ENCODE results near the gene PGM2L1. TPM values are rescaled to one million over a fixed set of nuclear protein-coding genes. Genes with fewer than 3 reads are reported as not detected.
"Not testable (repeated sequence)": the region's sequence is repeated elsewhere in the genome, so short reads cannot be mapped to it uniquely, and the experiment has no call there.

Gene PGM2L1
- polyA plus RNA-seq, 4 donors: 3.7 to 4.3 (median 4.0) TPM

- no peak for DNase-seq (ENCODE audit: low read depth in 4 of 4, low spot score in 3 of 4)
Measured at GRCh38 chr11:74403607-74404321, 5.5 kb upstream of the PGM2L1 start.

- no peak for DNase-seq (ENCODE audit: low read depth in 4 of 4, low spot score in 3 of 4)
Measured at GRCh38 chr11:74400606-74401005, 2.4 kb upstream of the PGM2L1 start.

- DNase-seq (ENCODE audit: low read depth in 4 of 4, low spot score in 3 of 4): peak in 1 of 4 donors; percentile 11
Measured at GRCh38 chr11:74397501-74398243, 561 bp downstream of the PGM2L1 start.

GRCh38 chr11:74392256-74392655 lies 6.0 kb downstream of the PGM2L1 start:
- no peak for DNase-seq (ENCODE audit: low read depth in 4 of 4, low spot score in 3 of 4)

- DNase-seq (ENCODE audit: low read depth in 4 of 4, low spot score in 3 of 4): no peak
Measured at GRCh38 chr11:74391193-74391592, 7.0 kb downstream of the PGM2L1 start.

- DNase-seq (ENCODE audit: low read depth in 4 of 4, low spot score in 3 of 4): no peak
Measured at GRCh38 chr11:74390697-74391096, 7.5 kb downstream of the PGM2L1 start.

- peak in 2 of 4 donors; percentile 13 to 43 for DNase-seq (ENCODE audit: low read depth in 4 of 4, low spot score in 3 of 4)
Measured at GRCh38 chr11:74388678-74389327, 9.4 kb downstream of the PGM2L1 start.

GRCh38 chr11:74384641-74385040 lies 13.6 kb downstream of the PGM2L1 start:
- DNase-seq (ENCODE audit: low read depth in 4 of 4, low spot score in 3 of 4): no peak

GRCh38 chr11:74380746-74381439 lies 17.3 kb downstream of the PGM2L1 start:
- DNase-seq (ENCODE audit: low read depth in 4 of 4, low spot score in 3 of 4): no peak

GRCh38 chr11:74377689-74378088 lies 20.5 kb downstream of the PGM2L1 start:
- DNase-seq (ENCODE audit: low read depth in 4 of 4, low spot score in 3 of 4): no peak

GRCh38 chr11:74373382-74373781 lies 24.9 kb downstream of the PGM2L1 start:
- no peak for DNase-seq (ENCODE audit: low read depth in 4 of 4, low spot score in 3 of 4)

- DNase-seq (ENCODE audit: low read depth in 4 of 4, low spot score in 3 of 4): no peak
Measured at GRCh38 chr11:74371269-74372052, 26.8 kb downstream of the PGM2L1 start.

- no peak for DNase-seq (ENCODE audit: low read depth in 4 of 4, low spot score in 3 of 4)
Measured at GRCh38 chr11:74370123-74370522, 28.1 kb downstream of the PGM2L1 start.

GRCh38 chr11:74367881-74368280 lies 30.4 kb downstream of the PGM2L1 start:
- DNase-seq (ENCODE audit: low read depth in 4 of 4, low spot score in 3 of 4): no peak

GRCh38 chr11:74366576-74366975 lies 31.7 kb downstream of the PGM2L1 start:
- DNase-seq (ENCODE audit: low read depth in 4 of 4, low spot score in 3 of 4): no peak

GRCh38 chr11:74365805-74366204 lies 32.4 kb downstream of the PGM2L1 start:
- DNase-seq (ENCODE audit: low read depth in 4 of 4, low spot score in 3 of 4): not testable (repeated sequence)

- DNase-seq (ENCODE audit: low read depth in 4 of 4, low spot score in 3 of 4): no peak
Measured at GRCh38 chr11:74357449-74357848, 40.8 kb downstream of the PGM2L1 start.

GRCh38 chr11:74355626-74356025 lies 42.6 kb downstream of the PGM2L1 start:
- no peak for DNase-seq (ENCODE audit: low read depth in 4 of 4, low spot score in 3 of 4)

- DNase-seq (ENCODE audit: low read depth in 4 of 4, low spot score in 3 of 4): no peak
Measured at GRCh38 chr11:74354036-74354435, 44.2 kb downstream of the PGM2L1 start.

GRCh38 chr11:74347381-74347780 lies 50.9 kb downstream of the PGM2L1 start:
- DNase-seq (ENCODE audit: low read depth in 4 of 4, low spot score in 3 of 4): no peak
